HG03575 (cell line): ENCODE data around the gene CCDC24.

Source experiments
- ATAC-seq: cut with Tn5 transposase; IDR thresholded peaks from one replicate; pipeline ENCODE4 v1.9.1; 2021; ENCODE audit not compliant: unreplicated experiment, insufficient number of reproducible peaks, low FRiP score; ENCODE audit errors: extremely low read depth

CCDC24 gene

GRCh38 chr1:44033041-44033575, 41.7 kb downstream of the CCDC24 start:
- ATAC-seq, result no peak

DNA sequence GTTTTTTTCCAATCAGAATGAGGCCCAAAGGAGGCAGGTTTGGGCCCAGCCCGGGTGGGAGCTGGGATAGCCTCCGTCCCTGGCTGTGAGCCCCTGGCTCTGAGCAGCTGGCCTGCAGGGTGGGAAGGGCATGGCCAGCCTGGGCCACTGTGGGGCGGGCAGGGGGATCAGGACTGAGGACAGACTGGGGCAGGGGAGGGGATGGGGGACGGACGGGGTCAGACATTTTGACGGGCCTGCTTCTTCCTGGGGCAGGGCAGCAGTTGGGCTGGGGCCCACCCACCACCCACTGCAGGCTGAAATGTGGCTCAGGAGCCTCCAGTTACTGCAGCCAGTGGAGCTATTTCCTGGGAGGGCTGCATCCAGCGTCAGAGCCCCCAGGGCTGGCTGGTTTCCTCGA, 42.4 kb downstream of the CCDC24 start:
- no peak for ATAC-seq

DNA sequence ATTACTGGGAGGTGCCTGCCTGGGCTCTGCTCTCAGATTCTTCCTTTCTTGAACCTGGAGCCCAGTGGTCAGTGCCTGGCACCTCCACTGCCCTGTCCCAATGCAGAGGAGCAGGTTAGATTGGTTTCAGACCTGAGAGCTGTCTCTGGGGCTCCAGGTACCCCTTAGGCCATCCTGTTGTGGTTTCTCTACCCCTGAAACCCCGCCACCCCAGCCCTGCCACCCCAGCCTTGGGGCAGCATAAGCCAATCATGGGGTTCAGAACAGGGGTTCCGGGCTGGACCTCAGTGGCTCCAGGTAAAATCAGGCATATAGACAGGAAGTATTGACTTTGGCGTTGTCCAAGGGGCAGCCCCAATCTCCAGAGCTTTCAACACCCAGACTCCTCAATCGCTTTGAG, 43.0 kb downstream of the CCDC24 start:
- no peak for ATAC-seq

- no peak for ATAC-seq
Observed at GRCh38 chr1:44034976-44035716, 43.7 kb downstream of the CCDC24 start.

- no peak for ATAC-seq
Observed at GRCh38 chr1:44035726-44036408, 44.5 kb downstream of the CCDC24 start.

DNA sequence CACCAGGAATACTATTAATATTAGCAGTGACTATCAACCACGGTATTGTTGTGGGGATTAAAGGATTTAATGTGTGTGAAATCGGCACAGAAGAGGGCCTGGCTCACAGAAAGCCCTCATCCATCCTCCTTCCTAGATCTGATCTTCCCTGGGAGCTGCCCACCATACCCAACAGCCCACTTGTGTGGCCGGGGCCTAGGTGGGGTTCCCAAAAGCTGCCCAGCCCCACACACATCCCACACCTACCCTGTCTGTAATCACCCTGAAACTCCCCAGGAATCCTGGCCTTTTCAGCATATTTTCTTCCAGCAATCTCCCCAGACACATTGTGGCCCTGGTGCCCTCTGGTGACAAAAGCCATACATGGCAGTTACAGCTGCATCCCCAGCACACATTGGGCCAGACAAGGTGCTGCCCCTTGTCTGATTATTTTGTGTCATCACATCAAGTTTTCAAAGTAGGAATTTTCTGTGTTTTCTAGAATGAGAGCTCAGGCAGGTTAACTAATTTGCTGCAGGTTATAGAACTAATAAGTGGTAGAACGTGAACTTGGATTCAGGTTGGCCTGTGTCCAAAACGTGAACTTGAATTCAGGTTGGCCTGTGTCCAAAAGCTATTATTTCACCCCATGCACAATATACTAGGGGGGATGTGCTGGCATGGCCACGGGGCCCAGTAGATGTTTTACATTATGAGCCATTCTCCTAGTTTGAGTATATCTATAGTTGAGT, 45.2 kb downstream of the CCDC24 start:
- ATAC-seq, result no peak

DNA sequence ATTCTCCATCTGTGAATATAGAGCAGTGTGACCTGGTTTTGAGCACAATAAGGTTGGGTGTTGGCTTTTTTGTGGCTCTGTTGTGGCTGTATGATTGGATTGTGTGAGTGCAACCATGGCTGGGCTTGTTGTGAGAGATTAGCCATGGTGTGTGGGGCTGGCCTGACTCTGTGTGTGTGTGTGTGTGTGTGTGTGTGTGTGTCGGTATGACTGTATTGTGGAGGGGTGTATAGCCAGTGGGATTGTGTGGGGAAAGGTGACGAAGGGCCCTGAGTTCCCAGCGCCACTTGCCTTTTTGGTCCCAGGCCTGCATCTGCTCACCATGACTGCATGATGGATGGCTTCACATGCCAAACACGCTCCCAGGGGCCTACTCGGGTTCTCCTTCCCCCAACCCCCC, 45.8 kb downstream of the CCDC24 start:
- ATAC-seq, result no peak

GRCh38 chr1:44038876-44039657, 47.7 kb downstream of the CCDC24 start:
- no peak for ATAC-seq

GRCh38 chr1:44040418-44040817, 49.0 kb downstream of the CCDC24 start:
- no peak for ATAC-seq

DNA sequence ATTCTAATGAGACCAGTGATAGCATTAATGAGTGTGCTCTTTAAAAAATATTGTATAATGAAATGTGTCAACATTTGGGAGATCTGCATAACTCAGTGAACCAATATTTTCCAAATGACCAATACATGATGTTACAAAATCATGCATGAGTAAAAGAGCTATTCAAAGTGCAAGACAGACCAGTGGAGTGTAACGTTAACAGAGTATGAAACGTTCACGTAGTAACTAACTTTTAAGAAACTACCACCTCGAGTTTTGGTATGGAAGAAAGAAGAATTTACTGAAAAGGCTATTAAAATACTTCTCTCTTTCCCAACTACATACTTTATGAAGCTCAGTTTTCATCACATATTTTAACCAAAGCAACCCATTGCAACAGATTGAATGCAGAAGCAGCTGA, 49.4 kb downstream of the CCDC24 start:
- ATAC-seq, result no peak

GRCh38 chr1:44043176-44044070, 52.0 kb downstream of the CCDC24 start:
- no peak for ATAC-seq

DNA sequence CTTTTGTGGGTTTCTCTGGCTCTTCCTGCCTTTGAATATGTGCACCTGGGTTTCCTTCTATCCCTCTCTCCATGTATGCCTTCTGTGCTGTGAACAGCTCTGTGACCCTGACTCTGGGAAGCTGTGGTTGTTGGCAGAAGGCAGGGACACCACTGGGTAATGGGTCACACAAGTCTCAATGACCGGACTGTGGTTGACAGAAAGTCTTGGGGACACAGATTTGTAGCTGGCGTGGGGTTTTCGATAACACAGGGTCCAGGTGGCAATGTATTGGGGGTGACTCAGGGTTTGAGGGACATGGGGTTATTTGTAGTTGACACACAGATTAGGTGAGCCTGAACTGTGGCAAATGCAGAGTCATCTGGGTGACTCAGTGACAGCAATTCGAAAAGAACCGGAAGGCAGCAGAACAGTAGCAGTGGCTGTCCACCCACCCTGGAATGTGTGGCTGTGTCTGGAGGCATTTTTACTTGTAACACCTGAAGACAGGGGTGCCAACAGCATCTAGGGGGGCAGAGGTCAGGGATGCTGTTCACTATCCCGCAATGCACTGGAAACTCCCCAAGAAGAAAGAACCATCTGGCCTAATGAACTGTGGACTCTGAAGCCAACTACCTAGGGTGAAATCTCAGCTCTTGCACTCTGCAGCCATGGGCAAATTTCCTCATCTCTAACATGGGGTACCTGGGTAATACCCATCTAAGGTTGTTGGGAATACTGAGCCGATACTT, 52.8 kb downstream of the CCDC24 start:
- ATAC-seq, result no peak

GRCh38 chr1:44045064-44045463, 53.7 kb downstream of the CCDC24 start:
- no peak for ATAC-seq
